Common myeloid progenitor, CD34-positive (primary cell): ENCODE data around the gene MYLK4.

Source experiments
- CTCF ChIA-PET: fragments of 350-600 bp; sonication (Branson Sonifier 250); formaldehyde crosslinking; loops from one replicate; lab custom pipeline; 2021; ENCODE audit warnings: antibody characterized with exemption; lab: Charles Lee
- POLR2A ChIA-PET: fragments of 350-600 bp; sonication (Branson Sonifier 250); formaldehyde crosslinking; loops from one replicate; lab custom pipeline; 2021; ENCODE audit warnings: antibody characterized with exemption; lab: Charles Lee
- DNase-seq, 3 donors: peaks; one replicate each; pipeline versions ENCODE4 v3.0.0 to v3.0.0-alpha.2; 2013
- H3K27ac ChIP-seq, 2 experiments: 1 replicate in 1 of 2; 2 replicates in 1 of 2; pipeline ENCODE4 v1.7.0; 2013; ENCODE audit warnings: inconsistent platforms in 2 of 2, low read length in 2 of 2, mild to moderate bottlenecking in 2 of 2, low read depth in 1 of 2, moderate library complexity in 1 of 2; ENCODE audit not compliant: severe bottlenecking in 2 of 2, insufficient read depth in 1 of 2, poor library complexity in 1 of 2
- H3K27me3 ChIP-seq, 5 experiments: replicated peaks in 2 of 5; 1 replicate in 3 of 5; 2 replicates in 2 of 5; pipeline versions ENCODE4 v1.6.1 to v1.7.0; 2013; ENCODE audit warnings: low read length in 4 of 5, mild to moderate bottlenecking in 2 of 5, moderate library complexity in 2 of 5, inconsistent platforms in 1 of 5; ENCODE audit not compliant: insufficient read depth in 5 of 5, control insufficient read depth in 4 of 5
- H3K36me3 ChIP-seq, 4 experiments: 1 replicate in 2 of 4; 2 replicates in 2 of 4; pipeline versions ENCODE4 v1.6.1 to v1.7.0; 2013; ENCODE audit warnings: low read length in 3 of 4, control low read depth in 1 of 4, mild to moderate bottlenecking in 1 of 4; ENCODE audit not compliant: control insufficient read depth in 4 of 4, insufficient read depth in 4 of 4
- H3K4me1 ChIP-seq, 4 experiments: 1 replicate in 3 of 4; 2 replicates in 1 of 4; pipeline versions ENCODE4 v1.6.1 to v1.7.1; 2013; ENCODE audit warnings: low read length in 3 of 4, mild to moderate bottlenecking in 3 of 4, control low read depth in 1 of 4, inconsistent platforms in 1 of 4, moderate library complexity in 1 of 4; ENCODE audit not compliant: control insufficient read depth in 4 of 4, insufficient read depth in 4 of 4; ENCODE audit errors: control extremely low read depth in 1 of 4
- H3K4me3 ChIP-seq, 7 experiments: 1 replicate in 4 of 7; 2 replicates in 3 of 7; pipeline versions ENCODE4 v1.5.1 to v1.7.0; 2013; ENCODE audit warnings: mild to moderate bottlenecking in 7 of 7, low read length in 6 of 7, moderate library complexity in 6 of 7, inconsistent platforms in 2 of 7, low read depth in 2 of 7, control low read depth in 1 of 7; ENCODE audit not compliant: insufficient read depth in 4 of 7, control insufficient read depth in 1 of 7; ENCODE audit errors: extremely low read depth in 1 of 7
- H3K9me3 ChIP-seq, 5 experiments: 1 replicate in 4 of 5; 2 replicates in 1 of 5; pipeline versions ENCODE4 v1.6.1 to v1.7.1; 2013; ENCODE audit warnings: low read length in 4 of 5, mild to moderate bottlenecking in 2 of 5, inconsistent platforms in 1 of 5, low read depth in 1 of 5, moderate library complexity in 1 of 5; ENCODE audit not compliant: control insufficient read depth in 4 of 5, insufficient read depth in 2 of 5; ENCODE audit errors: control extremely low read depth in 1 of 5
- WGBS: methylation state at CpG from one replicate; pipeline ENCODE4 v1.1.5; 2013; ENCODE audit not compliant: insufficient coverage; 5-methylcytosine and 5-hydroxymethylcytosine counted together

Gene MYLK4

DNA sequence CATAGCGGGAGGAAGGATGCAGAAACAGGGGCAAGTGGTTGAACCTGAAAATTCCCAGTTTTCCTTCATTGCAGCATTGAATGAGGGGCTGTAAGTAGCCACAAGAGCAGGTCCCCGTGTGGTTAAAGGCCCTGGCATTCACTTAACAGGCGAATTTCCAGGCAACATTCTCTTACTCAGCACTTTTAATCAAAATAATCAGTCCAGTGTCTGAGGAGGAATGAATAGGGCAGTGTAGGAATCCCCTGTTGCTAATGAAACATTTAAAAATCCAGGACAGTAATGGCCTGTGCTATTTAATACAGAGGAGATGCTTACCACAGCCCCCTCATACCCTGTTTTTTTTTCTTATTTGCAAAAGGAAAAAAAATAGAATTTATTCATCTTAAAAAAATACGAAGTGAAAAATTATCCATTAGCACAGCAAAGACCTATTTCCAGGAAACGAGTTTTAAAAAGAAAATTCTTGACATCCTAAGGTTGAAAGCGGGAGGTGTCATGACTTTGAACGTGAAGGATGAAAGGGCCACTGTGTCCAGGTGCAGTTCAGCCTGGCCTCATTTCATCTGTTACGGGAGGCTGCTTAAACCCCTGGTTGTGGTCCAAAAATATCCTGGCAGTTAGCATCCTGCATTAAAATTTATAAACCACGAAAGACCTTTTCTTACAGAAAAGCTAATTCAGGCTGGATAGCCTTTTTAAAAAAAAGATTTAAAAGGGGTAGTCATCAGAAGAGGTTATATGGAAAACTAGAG, 20.2 kb downstream of the MYLK4 start:
- Histone ChIP-seq H3K4me1 (peaks cover 12 to 70% (median 61%) of the 10 kb centered on the region in 4 experiments), H3K4me3 (no peak overlapping the region), H3K36me3 (no peaks in the 10 kb centered on the region), H3K9me3 (peaks cover 0 to 3% (median 0%) of the 10 kb centered on the region in 5 experiments), H3K27ac (no peak overlapping the region), H3K27me3 (no peaks in the 10 kb centered on the region)
- ChIA-PET CTCF (interaction anchor here (0.7 to 0.9 kb wide), 2 partner anchors 11 to 15 kb away, joined by 3 read pairs; no protein-coding TSS in a partner anchor), POLR2A (no interaction called here)
- WGBS: 91% methylated on average over 5 of the region's 9 CpGs
- no peak for DNase-seq

- Histone ChIP-seq H3K9me3 (peaks cover 0 to 3% (median 0%) of the 10 kb centered on the region in 5 experiments), H3K27me3 (no peaks in the 10 kb centered on the region), H3K36me3 (no peaks in the 10 kb centered on the region), H3K27ac (no peak overlapping the region), H3K4me3 (no peak overlapping the region), H3K4me1 (peaks cover 13 to 75% (median 62%) of the 10 kb centered on the region in 4 experiments)
- POLR2A ChIA-PET: no interaction called here
- no peak for DNase-seq
- 100% methylated on average over 7 of the region's 10 CpGs for WGBS
- CTCF ChIA-PET: interaction anchor here (0.7 to 1.5 kb wide), 2 partner anchors 16 to 39 kb away, joined by 3 to 4 read pairs; no protein-coding TSS in a partner anchor
These were observed 20.8 kb downstream of the MYLK4 start for GRCh38 chr6:2729921-2730320.

- ChIA-PET POLR2A (interaction anchor here (0.8 kb wide), 1 partner anchor 26 kb away, joined by 3 read pairs; no protein-coding TSS in a partner anchor), CTCF (interaction anchor here (1.3 to 8.5 kb wide), 6 partner anchors 7 to 320 kb away, joined by 3 to 67 read pairs (median 5); partner anchors contain the start of gene MYLK4)
- Histone ChIP-seq H3K4me1 (peaks cover 7 to 56% (median 41%) of the 10 kb centered on the region in 4 experiments), H3K4me3 (no peak overlapping the region), H3K27me3 (no peaks in the 10 kb centered on the region), H3K36me3 (peaks cover 0 to 2% (median 0%) of the 10 kb centered on the region in 4 experiments), H3K9me3 (peaks cover 0 to 4% (median 2%) of the 10 kb centered on the region in 5 experiments), H3K27ac (peak overlapping the region; percentile 46 to 75)
- DNase-seq: peak; percentile 74 to 92 (median 90)
- 16% methylated on average over 6 of the region's 8 CpGs for WGBS
These were observed 24.6 kb downstream of the MYLK4 start for GRCh38 chr6:2725999-2726567.

GRCh38 chr6:2725364-2725988, 25.2 kb downstream of the MYLK4 start:
- ChIA-PET CTCF (interaction anchor here (0.7 to 8.5 kb wide), 7 partner anchors 8 to 25 kb away, joined by 3 to 67 read pairs (median 5); partner anchors contain the start of gene MYLK4), POLR2A (interaction anchor here (0.8 kb wide), 1 partner anchor 27 kb away, joined by 3 read pairs; no protein-coding TSS in a partner anchor)
- H3K36me3 ChIP-seq: peaks cover 0 to 2% (median 0%) of the 10 kb centered on the region in 4 experiments
- peak overlapping the region; percentile 46 to 75 for H3K27ac ChIP-seq
- peaks cover 0 to 4% (median 2%) of the 10 kb centered on the region in 5 experiments for H3K9me3 ChIP-seq
- no peak overlapping the region for H3K4me3 ChIP-seq
- WGBS: 100% methylated on average over 1 of the region's 8 CpGs
- H3K4me1 ChIP-seq: peaks cover 7 to 50% (median 36%) of the 10 kb centered on the region in 4 experiments
- no peaks in the 10 kb centered on the region for H3K27me3 ChIP-seq
- no peak for DNase-seq

- Histone ChIP-seq H3K36me3 (peaks cover 0 to 2% (median 0%) of the 10 kb centered on the region in 4 experiments), H3K4me3 (no peak overlapping the region), H3K4me1 (peaks cover 14 to 52% (median 26%) of the 10 kb centered on the region in 4 experiments), H3K27ac (no peak overlapping the region), H3K9me3 (peaks cover 0 to 4% (median 2%) of the 10 kb centered on the region in 5 experiments), H3K27me3 (no peaks in the 10 kb centered on the region)
- 83% methylated on average over 1 of the region's 3 CpGs for WGBS
- POLR2A ChIA-PET: no interaction called here
- CTCF ChIA-PET: interaction anchor here (1.0 to 8.5 kb wide), 3 partner anchors 17 to 35 kb away, joined by 3 to 67 read pairs (median 3); no protein-coding TSS in a partner anchor
- DNase-seq: no peak
These were observed 29.5 kb downstream of the MYLK4 start for GRCh38 chr6:2721219-2721618.

- no peaks in the 10 kb centered on the region for H3K27me3 ChIP-seq
- ChIA-PET CTCF (interaction anchor here (0.9 to 4.3 kb wide), 9 partner anchors 8 to 31 kb away, joined by 3 to 26 read pairs (median 3); partner anchors contain the start of gene MYLK4), POLR2A (interaction anchor here (0.7 to 0.9 kb wide), 2 partner anchors 19 to 65 kb away, joined by 3 read pairs; no protein-coding TSS in a partner anchor)
- H3K4me3 ChIP-seq: peak overlapping the region in 4 of 7 experiments; percentile 11 to 56 (median 48)
- DNase-seq: peak in 2 of 3 donors; percentile 60 to 72
- peaks cover 0 to 2% (median 0%) of the 10 kb centered on the region in 4 experiments for H3K36me3 ChIP-seq
- WGBS: no CpG with 5 or more reads among the region's 2 CpGs
- H3K27ac ChIP-seq: peak overlapping the region; percentile 75 to 86
- peaks cover 7 to 37% (median 16%) of the 10 kb centered on the region in 4 experiments for H3K4me1 ChIP-seq
- peaks cover 0 to 4% (median 2%) of the 10 kb centered on the region in 5 experiments for H3K9me3 ChIP-seq
These were observed 31.6 kb downstream of the MYLK4 start for GRCh38 chr6:2719093-2719455.
